GM19397 (cell line): ENCODE data around the gene RBPJ.
"Not testable (repeated sequence)": the region's sequence is repeated elsewhere in the genome, so short reads cannot be mapped to it uniquely, and the experiment has no call there.

Experiments
- ATAC-seq: cut with Tn5 transposase; IDR thresholded peaks from one replicate; pipeline ENCODE4 v1.9.1; 2021; ENCODE audit warnings: mild to moderate bottlenecking, moderate library complexity; ENCODE audit not compliant: unreplicated experiment

The RBPJ gene

DNA sequence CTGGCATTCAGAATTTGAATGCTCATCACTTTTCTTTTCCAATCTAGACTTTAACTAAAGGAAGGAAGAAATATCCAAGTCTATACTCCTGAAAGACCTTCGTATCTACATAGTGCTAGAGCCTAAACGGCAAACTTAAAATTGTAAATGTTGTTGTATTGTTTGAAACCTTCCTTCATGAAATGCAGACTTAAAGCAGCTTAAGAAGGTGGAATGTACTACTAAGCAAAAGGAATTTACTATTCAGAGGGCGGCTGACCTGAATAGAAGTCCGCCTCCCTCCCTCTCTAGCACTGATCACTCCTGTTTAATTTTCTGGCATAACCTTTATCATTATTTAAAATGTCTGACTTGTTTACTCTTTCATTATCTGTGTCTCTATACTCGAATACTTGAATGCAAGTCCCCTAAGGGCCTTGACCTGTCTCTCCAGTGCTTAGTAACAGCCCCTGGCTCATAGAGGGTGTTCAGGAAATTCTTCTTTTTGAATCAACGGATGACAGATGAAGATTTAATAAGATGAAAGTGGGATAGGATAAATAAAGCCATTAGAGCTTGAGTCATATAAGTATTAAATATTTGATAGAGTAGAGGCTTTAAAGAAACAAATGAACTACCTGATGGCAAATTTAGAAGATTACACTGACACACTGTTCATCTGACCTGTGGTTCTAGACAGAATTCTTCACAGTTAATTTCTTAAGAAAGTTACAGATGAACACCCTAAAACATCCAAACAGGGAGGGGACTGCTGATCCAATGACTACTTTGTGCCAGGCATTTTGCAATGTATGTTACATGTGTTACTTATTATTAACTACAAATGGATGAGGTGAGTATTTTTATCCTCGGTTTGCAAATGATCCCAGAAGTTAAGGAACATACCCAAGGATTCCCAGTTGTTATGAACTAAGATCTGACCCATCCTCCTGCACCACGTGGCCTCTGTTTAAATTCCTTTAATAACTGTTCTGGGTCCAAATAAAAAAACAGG is 20.2 kb upstream of the RBPJ start:
- ATAC-seq = no peak

DNA sequence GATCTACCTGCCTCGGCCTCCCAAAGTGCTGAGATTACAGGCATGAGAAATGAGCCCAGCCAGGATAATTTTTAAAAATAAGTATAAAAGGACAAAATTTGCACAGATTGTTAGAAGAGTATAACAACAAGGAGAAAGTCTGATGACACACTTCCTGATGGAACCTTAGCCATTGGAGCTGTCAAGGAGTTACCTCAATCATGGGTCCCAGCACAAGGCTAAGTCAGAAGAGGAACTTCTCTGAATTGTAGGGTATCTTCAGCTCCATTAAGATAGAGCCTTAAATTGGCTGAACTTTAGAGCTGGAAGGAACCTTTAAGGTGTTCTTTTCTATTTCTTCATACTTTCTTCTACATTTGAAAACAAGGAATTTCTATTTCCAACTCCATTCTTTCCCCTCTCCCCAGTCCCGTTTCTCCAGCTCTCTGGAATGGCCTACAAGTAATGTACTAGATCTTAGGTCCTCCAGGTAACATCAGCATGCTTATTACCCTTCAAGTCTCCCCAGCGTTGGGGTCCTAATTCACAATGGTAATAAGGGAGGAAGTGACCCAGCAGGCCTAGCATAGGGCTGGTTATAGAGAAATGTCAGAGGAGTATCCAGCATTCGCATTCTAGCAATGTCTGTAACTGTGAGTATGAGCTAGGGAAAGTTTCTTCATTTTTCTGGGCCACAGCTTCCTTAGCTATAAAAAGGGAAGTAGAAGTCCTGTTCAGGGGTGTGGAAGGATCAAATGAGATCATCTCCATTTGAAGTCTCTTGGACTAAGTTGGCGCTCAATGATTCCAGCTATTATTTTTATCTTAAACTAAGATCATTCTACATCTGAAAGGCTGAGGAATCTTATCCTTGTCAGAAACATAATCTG is 18.5 kb upstream of the RBPJ start:
- ATAC-seq = no peak

DNA sequence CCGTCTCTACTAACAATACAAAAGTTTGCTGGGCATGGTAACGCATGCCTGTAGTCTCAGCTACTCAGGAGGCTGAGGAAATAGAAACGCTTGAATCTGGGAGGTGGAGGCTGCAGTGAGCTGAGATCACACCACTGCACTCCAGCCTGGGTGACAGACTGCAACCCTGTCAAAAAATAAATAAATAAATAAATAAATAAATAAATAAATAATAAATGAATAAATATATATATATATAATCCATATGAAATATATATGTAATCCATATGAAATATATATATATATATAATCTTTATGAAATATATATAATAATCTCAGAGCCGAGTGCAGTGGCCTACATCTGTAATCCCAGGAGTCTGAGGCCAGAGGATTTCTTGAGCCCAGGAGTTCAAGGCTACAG is 17.8 kb upstream of the RBPJ start:
- no peak for ATAC-seq

DNA sequence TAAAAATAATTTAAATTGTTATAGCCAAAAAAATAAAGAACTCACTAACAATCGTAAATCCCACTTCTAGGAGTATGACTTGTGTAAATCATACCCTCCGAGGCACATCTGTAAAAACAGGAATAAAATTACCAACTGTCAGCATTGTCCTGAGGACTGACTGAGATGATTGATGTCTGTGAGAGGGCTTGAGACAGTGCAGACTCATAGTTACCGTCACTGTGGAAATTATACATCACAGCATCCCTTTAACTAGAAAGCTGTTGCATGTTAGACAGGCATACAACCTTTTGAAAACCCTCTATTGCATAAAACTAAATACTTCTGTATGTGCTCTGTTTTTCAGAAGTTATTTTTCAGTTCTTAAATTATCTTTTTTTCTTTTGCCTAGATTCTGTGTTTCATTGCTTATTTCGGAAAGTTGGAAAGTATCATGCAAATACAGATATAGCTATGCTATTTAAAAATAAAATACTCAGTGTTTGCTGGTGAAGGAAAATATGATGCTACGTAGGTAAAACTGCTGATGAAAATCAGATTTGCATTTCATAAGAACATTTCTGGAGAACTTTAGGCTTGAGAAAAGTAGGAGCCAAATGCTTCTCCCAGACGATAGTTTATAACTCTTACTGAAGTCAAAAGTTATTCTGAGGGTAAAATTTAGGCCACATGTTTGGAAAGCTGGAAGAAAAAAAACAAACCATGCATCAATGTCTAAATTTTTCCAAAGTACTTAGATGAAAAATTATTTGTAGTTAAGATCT is 13.6 kb upstream of the RBPJ start:
- ATAC-seq = no peak

DNA sequence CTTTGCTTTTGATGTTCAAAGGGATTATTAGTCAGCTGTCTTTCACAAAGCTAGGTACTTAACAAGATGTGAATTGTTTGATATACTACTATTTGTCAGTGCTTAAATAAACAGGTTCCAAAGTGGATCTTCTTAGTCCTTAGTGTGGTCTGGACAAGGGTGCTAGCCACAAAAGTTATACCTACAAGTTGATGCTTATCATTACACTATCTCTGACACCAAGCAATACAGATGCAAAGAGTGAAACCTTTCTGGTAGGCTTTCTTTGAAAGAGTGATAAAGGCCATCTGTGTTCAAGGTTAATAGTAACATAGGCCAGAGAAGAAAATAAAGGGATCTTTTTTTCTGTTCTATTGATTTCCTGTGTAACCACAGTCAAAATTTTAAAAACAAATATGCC is 12.2 kb upstream of the RBPJ start:
- no peak for ATAC-seq

DNA sequence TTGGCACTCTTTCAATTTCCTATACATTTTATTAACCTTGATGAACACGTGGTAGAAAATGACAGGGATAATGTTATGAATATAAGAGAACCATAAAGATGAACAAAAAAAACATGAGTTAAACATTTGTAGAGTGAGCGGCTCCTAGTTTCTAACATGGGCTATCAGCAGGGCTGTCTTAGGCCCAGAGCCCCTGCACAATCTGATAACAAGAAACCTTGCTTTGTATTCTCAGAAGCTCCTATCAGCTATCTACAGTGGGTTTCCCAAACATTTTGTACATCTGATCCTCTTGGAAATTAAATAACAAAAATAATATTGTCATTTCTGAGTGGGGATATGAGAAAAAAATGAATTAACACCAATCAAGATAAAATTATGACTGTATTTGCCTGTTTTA is 10.6 kb upstream of the RBPJ start:
- ATAC-seq = no peak

DNA sequence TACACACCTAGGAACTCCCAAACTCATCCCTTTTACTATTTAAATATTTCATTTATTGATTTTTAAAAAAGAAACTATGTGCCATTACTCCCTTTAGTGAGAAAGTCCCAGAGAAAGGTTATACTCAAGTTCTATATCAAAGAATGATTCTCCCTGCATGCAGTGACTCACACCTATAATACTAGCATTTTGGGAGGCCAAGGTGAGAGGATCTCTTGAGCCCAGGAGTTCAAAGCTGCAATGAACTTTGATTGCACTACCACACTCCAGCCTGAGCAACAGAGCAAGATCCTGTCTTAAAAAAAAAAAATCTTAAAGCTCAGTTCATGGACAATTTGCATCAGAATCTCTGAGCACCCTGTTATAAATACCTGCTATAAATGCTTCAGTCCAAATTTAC is 9.2 kb upstream of the RBPJ start:
- ATAC-seq = no peak

DNA sequence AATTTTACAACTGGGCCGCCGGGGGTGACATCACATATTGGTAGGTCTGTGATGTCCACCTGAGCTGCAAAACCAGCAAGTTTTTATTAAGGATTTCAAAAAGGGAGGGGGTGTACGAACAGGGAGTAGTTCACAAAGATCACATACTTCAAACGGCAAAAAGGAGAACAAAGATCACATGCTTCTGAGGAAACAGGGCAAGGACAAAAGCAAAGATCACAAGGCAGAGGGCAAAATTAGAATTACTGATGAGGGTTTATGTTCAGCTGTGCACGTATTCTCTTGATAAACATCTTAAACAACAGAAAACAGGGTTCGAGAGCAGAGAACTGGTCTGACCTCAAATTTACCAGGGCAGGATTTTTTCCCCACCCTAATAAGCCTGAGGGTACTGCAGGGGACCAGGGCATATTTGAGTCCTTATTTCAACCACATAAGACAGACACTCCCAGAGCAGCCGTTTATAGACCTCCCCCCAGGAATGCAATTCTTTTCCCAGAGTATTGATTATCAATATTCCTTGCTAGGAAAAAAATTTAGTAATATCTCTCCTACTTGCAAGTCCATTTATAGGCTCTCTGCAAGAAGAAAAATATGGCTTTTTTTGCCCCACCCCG is 5.4 kb upstream of the RBPJ start:
- ATAC-seq = not testable (repeated sequence)

DNA sequence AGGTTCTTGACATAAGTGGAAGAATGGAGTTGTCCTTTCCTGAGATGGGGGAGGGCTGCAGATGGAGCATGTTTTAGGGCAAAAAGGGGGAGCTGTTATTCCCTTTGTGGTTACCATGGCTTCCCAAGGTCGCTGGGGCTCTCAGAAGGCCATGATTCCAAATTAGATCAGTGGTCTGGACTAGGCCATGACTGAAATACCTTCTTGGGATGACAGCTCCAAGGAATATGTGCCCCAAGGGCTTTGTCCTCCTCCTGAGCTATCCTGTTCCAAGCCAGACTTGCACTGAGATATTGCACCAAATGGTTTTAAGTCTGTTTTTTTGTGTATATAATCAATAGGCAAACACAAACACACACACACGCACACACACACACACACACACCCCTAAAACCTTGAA is 3.0 kb upstream of the RBPJ start:
- no peak for ATAC-seq

DNA sequence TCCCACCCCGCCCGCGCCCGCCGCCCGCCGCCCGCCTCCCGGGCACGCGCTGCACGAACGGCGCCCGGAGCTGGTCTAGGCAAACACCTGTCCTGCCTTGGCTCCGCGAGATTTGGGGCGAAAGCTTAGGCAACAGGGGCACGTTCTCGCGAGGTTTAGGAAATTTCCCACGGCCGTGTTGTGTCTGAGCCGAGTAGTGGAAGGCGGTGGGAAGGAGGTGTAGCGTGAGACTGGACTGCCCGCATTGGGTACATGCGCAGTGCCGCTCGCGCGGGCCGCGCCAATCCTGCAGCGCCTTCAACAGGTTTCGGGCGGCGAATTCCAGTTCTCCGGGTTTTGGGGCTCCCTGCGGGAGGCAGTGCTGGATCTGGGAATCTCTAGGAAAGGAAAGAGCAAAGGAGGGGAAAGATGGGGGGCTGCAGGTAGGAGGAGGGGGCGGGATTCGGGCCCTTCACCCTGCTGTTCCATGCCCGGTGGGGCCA is 1.3 kb upstream of the RBPJ start:
- ATAC-seq = peak; percentile 68

DNA sequence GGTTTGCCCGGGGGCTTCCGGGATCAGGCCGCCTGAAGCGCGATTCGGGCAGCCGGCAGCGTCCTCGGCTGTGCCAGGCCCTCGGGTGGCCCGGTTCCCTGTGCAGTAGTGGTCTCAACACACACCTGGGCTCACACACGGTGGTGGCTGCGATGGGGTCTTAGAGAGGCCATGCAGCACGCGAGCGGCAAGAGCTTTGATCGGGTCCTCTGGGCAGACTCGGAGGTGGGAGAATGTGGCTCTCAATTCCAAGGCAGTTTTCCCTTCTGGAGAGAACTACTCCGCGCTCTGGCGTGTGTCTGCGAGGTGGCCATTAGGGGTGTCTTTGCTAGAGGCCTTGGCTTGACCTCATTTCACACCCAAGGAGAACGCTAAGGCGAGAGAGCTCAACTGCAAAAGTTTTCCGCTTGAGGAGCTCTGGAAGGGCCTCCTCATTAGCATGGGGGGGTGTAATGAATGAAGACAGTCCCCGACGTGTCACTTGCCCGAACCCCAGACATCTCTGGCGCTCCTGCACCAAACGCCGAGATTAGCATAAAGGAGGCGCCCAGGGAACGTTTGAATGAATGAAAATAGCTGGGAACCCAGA is 771 bp upstream of the RBPJ start:
- peak; percentile 25 for ATAC-seq

DNA sequence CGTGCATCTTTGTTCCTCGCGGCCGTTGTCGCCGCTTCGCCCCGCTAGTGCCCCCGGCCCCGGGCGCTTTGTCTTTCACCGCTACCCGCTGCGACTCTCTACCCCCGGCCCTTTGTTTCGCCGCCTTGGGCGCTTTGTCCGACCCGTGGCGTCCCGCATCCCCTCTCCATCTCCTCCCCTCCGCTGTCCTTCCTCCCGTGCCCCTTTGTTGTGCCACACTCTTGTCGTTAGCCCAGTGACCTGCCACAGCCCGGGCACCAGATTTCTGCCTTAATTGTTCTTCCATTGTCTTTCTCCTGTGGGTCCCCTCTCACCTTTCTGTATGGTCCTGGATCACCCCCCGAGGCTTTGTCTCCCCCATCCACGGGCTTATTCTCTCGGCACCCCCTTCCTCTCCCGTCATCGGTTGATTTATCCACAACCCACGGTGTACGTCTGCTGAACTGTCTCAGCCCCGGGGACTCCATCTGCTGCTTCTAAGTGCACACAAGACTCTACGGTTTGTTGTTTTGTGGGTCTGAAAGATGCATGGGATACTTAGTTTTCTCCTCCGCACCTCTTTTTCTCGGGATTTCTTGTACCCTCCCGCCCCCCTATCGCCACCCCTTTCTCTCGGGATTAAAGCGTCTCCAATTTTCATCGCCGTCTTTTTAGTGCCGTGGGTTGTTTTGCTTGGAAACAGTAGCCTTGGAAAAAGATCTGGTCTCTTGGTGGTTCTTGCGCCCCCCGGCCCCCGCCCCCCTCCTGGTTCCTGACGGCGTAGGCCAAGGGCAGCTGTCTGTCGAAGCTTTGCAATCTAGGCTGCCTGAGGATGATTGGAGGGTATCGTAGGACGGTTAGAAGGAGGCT is 783 bp downstream of the RBPJ start:
- no peak for ATAC-seq

DNA sequence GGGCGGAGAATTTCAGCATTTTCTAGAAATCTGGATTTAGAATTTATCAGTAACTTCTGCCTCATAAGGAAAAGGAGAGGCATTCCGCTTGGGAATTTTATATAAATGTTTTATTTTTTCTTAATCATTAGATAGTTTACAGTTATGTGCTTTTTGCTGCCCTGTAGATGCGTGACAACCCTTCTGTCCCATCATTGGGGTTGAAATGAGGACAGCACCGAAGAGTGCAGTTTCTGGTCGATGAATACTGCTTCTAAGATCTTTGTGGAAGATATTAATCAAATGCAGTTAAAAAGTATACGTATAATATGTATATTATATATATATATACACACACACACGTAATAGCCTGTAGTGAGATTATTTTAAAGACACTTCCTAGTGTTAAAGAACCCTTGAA is 1.5 kb downstream of the RBPJ start:
- ATAC-seq = no peak

DNA sequence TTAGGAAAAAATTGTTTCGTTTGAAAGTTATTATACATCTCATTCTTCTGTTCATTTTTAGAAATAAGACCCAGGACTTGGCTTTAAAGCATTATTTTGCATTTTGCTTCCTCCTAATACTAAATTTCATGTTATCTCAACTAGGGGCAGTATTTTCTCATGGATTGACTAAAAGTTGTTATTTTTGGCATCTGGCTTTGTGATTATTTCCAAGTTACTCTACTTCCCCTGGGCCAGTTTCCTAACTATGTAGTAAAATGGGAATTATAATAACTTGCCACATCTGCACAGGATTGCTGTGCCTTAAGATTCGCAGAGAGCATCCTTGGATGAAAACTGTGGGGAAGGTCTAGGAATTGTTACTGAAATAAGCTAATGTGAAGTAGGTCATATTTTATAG is 3.0 kb downstream of the RBPJ start:
- ATAC-seq = no peak

DNA sequence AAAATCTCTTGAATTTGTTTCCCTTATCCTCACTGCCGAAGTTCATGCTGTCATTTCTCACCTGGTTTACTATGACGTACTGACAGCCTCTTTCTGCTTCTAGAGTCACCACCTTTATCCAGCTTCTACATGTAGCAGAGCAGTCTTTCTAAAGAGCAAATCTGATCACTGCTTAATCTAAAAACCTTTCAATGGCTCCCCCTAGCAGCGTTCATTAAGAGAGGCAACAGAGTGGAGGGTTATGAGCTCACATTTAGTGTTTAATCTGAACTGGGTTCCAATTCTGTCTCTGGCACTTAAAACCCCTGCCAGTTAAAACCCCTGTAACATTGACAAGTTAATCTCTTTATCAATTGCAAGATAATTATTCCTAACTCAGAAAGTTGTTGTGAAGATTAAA is 4.4 kb downstream of the RBPJ start:
- ATAC-seq = no peak

DNA sequence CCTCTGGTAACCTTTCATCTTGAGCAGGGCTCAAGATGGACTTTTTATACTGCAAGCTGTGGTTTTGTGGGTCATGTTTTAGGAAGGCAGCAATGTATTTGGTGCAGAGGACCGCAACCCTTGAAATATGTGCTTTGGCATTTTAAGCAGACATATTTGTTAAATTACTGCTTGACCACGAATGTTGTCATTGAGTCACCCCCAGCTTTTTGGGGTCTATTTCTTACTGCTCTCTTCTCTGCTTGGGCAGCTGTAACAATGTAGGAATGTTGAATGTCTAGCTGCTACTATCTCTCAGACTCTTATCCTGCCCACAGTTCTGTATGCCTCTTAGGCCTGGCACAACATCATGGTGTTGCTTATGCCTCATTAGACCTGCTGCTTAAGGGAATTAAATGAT is 6.0 kb downstream of the RBPJ start:
- ATAC-seq = no peak

DNA sequence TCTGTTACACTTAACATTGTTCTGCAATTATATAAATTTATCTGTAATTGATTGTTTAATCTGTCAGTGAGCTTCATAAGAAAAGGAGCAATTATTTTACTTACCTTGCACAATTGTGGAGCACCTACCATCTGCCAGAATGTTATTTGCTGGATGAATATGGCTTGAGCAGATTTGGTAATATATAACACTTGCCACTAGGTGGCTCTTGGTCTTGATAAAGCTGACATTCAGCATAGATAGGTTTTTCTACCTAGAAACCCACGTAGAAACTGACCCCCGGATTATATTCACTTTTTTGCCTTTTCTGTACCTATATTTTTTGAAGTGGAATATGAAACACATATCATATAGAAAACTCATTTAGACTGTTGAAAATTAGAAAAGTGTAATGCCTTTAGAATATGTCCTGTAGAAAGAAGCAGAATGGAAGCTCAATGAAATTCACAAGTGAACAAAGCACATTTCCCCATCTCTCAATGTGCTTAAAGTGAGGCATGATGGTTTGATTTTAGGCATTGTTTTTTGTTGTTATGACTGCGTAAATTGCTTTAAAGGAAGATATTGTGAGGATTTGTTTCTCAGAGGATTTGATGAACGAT is 9.5 kb downstream of the RBPJ start:
- ATAC-seq = peak; percentile 79

DNA sequence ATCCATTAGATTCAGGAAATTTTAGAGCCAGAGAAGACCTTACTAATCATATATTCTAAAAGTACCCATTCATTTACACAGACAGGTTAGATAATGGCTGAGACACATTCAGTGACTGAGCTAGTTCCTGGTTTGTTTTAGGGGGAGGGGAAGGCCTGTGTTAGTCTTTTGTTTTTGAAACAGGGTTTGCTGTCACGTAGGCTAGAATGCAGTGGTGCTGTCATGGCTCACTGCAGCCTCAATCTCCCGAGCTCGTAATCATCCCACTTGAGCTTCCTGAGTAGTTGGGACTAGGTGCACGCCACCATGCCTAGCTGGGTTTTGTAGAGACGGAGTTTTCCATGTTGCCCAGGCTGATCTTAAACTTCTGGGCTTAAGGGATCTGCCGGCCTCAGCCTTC is 10.1 kb downstream of the RBPJ start:
- ATAC-seq = no peak
